Measurements from ENCODE around the gene C22orf23.

The C22orf23 gene

DNA sequence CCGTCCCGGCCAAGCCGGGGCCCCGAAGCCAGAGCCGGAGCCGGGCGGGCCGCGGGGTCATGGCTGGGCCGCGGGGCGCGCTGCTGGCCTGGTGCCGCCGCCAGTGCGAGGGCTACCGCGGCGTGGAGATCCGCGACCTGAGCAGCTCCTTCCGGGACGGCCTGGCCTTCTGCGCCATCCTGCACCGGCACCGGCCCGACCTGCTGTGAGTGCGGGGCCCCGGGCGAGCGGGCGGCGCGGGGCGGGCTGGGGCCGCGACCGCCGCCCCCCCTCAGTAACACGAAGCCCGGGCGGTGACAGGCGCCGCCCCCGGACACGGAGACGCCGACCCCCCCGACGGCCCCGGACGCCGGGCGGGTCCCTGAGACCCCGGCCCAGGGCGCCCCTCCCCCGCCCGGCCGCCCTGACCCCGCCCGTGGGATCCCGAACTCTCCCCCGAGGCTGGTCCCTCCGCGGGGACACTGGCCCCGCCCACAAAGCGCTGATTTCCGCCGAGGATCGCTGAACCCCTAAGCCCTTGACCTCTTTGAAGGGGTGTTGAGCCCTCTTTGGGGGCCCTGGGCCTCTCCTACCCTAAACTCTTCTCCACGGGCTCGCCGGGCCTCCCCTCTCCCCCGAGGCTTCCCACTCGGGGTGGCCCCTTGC, 46.9 kb downstream of the C22orf23 start:
- Histone ChIP-seq H3K79me2 (ENCODE audit: low read length) (peaks cover 10% of the 10 kb centered on the region), H3K4me3 (ENCODE audit: low read length) (peak overlapping the region; percentile 90), H3K36me3 (replicated peaks; ENCODE audit: low read depth, low read length) (no peaks in the 10 kb centered on the region), H3K9me3 (ENCODE audit: insufficient read depth, low read length) (no peaks in the 10 kb centered on the region), H3K4me1 (ENCODE audit: low read length) (peaks cover 12% of the 10 kb centered on the region), H3K27ac (ENCODE audit: low read length) (peak overlapping the region; percentile 15; the same call in 1 of the 2 replicates), H4K20me1 (ENCODE audit: insufficient read depth, low read length) (no peaks in the 10 kb centered on the region), H3K4me2 (ENCODE audit: low read length) (peak overlapping the region; percentile 99), H3K9ac (ENCODE audit: low read length) (peak overlapping the region; percentile 86), H2AFZ (ENCODE audit: low read depth, low read length) (peak overlapping the region; percentile 56), H3K27me3 (ENCODE audit: low read depth, low read length) (no peaks in the 10 kb centered on the region)
- TF ChIP-seq CTCF (IDR thresholded peaks at IDR 0.05; ENCODE audit: low read depth, low read length) (no peak), EZH2phosphoT487 (IDR thresholded peaks at IDR 0.05; ENCODE audit: low read depth) (no peak)

GRCh38 chr22:37905534-37906363, 47.7 kb downstream of the C22orf23 start, which contains the start of gene MICALL1:
Gene MICALL1 (plus strand): TSS chr22:37906297. CDS start chr22:37906423, 126 bp downstream.
- Histone ChIP-seq H3K79me2 (ENCODE audit: low read length) (peaks cover 10% of the 10 kb centered on the region), H3K27ac (ENCODE audit: low read length) (peak within 1 kb of the TSS; percentile 15; the same call in 1 of the 2 replicates), H3K4me2 (ENCODE audit: low read length) (peak within 1 kb of the TSS; percentile 99), H2AFZ (ENCODE audit: low read depth, low read length) (peak within 1 kb of the TSS; percentile 98), H3K4me3 (ENCODE audit: low read length) (peak within 1 kb of the TSS; percentile 90), H3K27me3 (ENCODE audit: low read depth, low read length) (no peaks in the 10 kb centered on the region), H3K9me3 (ENCODE audit: insufficient read depth, low read length) (no peaks in the 10 kb centered on the region), H3K4me1 (ENCODE audit: low read length) (peaks cover 12% of the 10 kb centered on the region), H3K9ac (ENCODE audit: low read length) (peak within 1 kb of the TSS; percentile 86), H4K20me1 (ENCODE audit: insufficient read depth, low read length) (no peaks in the 10 kb centered on the region), H3K36me3 (replicated peaks; ENCODE audit: low read depth, low read length) (no peaks in the 10 kb centered on the region)
- no peak for TF ChIP-seq EZH2phosphoT487 (IDR thresholded peaks at IDR 0.05; ENCODE audit: low read depth)
- TF ChIP-seq CTCF (IDR thresholded peaks at IDR 0.05; ENCODE audit: low read depth, low read length): no peak; the same call in 1 of the 2 replicates

GRCh38 chr22:37904572-37905533, 48.5 kb downstream of the C22orf23 start:
- H3K4me2 ChIP-seq (ENCODE audit: low read length): peak overlapping the region; percentile 95
- H3K36me3 ChIP-seq (replicated peaks; ENCODE audit: low read depth, low read length): no peaks in the 10 kb centered on the region
- H3K4me1 ChIP-seq (ENCODE audit: low read length): peaks cover 12% of the 10 kb centered on the region
- no peak overlapping the region for H3K27ac ChIP-seq (ENCODE audit: low read length)
- H3K9ac ChIP-seq (ENCODE audit: low read length): no peak overlapping the region; the same call in 1 of the 2 replicates
- H3K9me3 ChIP-seq (ENCODE audit: insufficient read depth, low read length): no peaks in the 10 kb centered on the region
- H3K27me3 ChIP-seq (ENCODE audit: low read depth, low read length): no peaks in the 10 kb centered on the region
- H4K20me1 ChIP-seq (ENCODE audit: insufficient read depth, low read length): no peaks in the 10 kb centered on the region
- H3K4me3 ChIP-seq (ENCODE audit: low read length): peak overlapping the region; percentile 87
- H3K79me2 ChIP-seq (ENCODE audit: low read length): peaks cover 10% of the 10 kb centered on the region
- H2AFZ ChIP-seq (ENCODE audit: low read depth, low read length): peak overlapping the region; percentile 98; the same call in 1 of the 2 replicates
- TF ChIP-seq EZH2phosphoT487 (IDR thresholded peaks at IDR 0.05; ENCODE audit: low read depth) (no peak), CTCF (IDR thresholded peaks at IDR 0.05; ENCODE audit: low read depth, low read length) (no peak)
